Measurements from ENCODE around the gene B3GALNT1.

B3GALNT1 gene

GRCh38 chr3:161139686-161140085, 34.5 kb upstream of the B3GALNT1 start:
- CTCF ChIA-PET: no interaction called here
- no peak for DNase-seq (ENCODE audit: extremely low spot score)
- TF ChIP-seq, protein P1, sequence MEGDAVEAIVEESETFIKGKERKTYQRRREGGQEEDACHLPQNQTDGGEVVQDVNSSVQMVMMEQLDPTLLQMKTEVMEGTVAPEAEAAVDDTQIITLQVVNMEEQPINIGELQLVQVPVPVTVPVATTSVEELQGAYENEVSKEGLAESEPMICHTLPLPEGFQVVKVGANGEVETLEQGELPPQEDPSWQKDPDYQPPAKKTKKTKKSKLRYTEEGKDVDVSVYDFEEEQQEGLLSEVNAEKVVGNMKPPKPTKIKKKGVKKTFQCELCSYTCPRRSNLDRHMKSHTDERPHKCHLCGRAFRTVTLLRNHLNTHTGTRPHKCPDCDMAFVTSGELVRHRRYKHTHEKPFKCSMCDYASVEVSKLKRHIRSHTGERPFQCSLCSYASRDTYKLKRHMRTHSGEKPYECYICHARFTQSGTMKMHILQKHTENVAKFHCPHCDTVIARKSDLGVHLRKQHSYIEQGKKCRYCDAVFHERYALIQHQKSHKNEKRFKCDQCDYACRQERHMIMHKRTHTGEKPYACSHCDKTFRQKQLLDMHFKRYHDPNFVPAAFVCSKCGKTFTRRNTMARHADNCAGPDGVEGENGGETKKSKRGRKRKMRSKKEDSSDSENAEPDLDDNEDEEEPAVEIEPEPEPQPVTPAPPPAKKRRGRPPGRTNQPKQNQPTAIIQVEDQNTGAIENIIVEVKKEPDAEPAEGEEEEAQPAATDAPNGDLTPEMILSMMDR (IDR thresholded peaks at IDR 0.05; ENCODE audit: control extremely low read depth, extremely low read depth, low read depth, missing control alignments): no peak
- POLR2A ChIA-PET: no interaction called here

- ChIA-PET CTCF (interaction anchor here (0.7 to 1.2 kb wide), 2 partner anchors 23 to 49 kb away, joined by 3 read pairs; no protein-coding TSS in a partner anchor), POLR2A (no interaction called here)
- TF ChIP-seq, protein P1 (IDR thresholded peaks at IDR 0.05; ENCODE audit: control extremely low read depth, extremely low read depth, low read depth, missing control alignments): no peak
- DNase-seq (ENCODE audit: extremely low spot score): no peak
These were observed 32.1 kb upstream of the B3GALNT1 start for GRCh38 chr3:161137260-161137659.

GRCh38 chr3:161132391-161132790, 27.2 kb upstream of the B3GALNT1 start:
- ChIA-PET CTCF (no interaction called here), POLR2A (no interaction called here)
- DNase-seq (ENCODE audit: extremely low spot score): no peak
- TF ChIP-seq, protein P1 (IDR thresholded peaks at IDR 0.05; ENCODE audit: control extremely low read depth, extremely low read depth, low read depth, missing control alignments): no peak

GRCh38 chr3:161126495-161126894, 21.3 kb upstream of the B3GALNT1 start:
- POLR2A ChIA-PET: no interaction called here
- TF ChIP-seq, protein P1 (IDR thresholded peaks at IDR 0.05; ENCODE audit: control extremely low read depth, extremely low read depth, low read depth, missing control alignments): no peak
- CTCF ChIA-PET: no interaction called here
- DNase-seq (ENCODE audit: extremely low spot score): no peak

- CTCF ChIA-PET: no interaction called here
- TF ChIP-seq, protein P1 (IDR thresholded peaks at IDR 0.05; ENCODE audit: control extremely low read depth, extremely low read depth, low read depth, missing control alignments): no peak
- POLR2A ChIA-PET: no interaction called here
- no peak for DNase-seq (ENCODE audit: extremely low spot score)
These were observed 12.5 kb upstream of the B3GALNT1 start for GRCh38 chr3:161117646-161118045.

- TF ChIP-seq, protein P1 (IDR thresholded peaks at IDR 0.05; ENCODE audit: control extremely low read depth, extremely low read depth, low read depth, missing control alignments): no peak
- POLR2A ChIA-PET: no interaction called here
- CTCF ChIA-PET: interaction anchor here (1.0 to 1.4 kb wide), 2 partner anchors 11 to 14 kb away, joined by 3 to 4 read pairs; no protein-coding TSS in a partner anchor
- no peak for DNase-seq (ENCODE audit: extremely low spot score)
These were observed 3.7 kb upstream of the B3GALNT1 start for GRCh38 chr3:161108840-161109239.

DNA sequence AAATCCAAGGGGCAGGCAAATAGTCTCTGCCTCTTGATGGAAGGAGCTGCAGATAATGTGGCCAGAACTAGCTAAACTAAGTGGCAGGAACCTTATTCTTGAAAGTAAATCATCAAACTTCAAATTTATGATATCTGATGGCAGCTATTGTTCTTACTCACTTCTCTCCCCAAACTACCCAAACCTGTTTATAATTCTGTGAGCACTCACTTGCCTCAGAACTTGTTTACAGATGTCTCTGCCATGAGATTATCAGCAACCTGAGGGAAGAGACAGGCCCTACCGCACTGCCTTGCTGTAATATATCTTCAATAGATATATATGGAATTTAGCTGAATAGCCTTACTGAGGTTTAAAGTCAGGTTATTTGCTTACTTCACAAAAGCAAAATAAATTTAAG, 2.2 kb upstream of the B3GALNT1 start:
- POLR2A ChIA-PET: no interaction called here
- CTCF ChIA-PET: interaction anchor here (1.3 kb wide), 1 partner anchor 14 kb away, joined by 3 read pairs; no protein-coding TSS in a partner anchor
- TF ChIP-seq, protein P1 (IDR thresholded peaks at IDR 0.05; ENCODE audit: control extremely low read depth, extremely low read depth, low read depth, missing control alignments): no peak
- DNase-seq (ENCODE audit: extremely low spot score): no peak
